ENCODE results near the gene RAC2. TPM values are rescaled to one million over a fixed set of nuclear protein-coding genes. Genes with fewer than 3 reads are reported as not detected.

The RAC2 gene
- total RNA-seq, 4 donors from 2014 or later: 2.6 to 8.6 (median 6.7) TPM

- DNase-seq (ENCODE audit: low spot score in 2 of 2): no peak
- WGBS, 2 donors: 86 to 94% methylated on average over 37 of the region's 37 CpGs
- H3K4me3 ChIP-seq (ENCODE audit: low read depth, poor library complexity, severe bottlenecking): no peak overlapping the region
- intact Hi-C loops (cut with DNase I; ENCODE audit: low total_unique reads): no loop called here
- TF ChIP-seq CTCF (IDR thresholded peaks at IDR 0.05) (no peak), POLR2A (IDR thresholded peaks at IDR 0.05) (no peak)
Observed at GRCh38 chr22:37182101-37182948, 61.7 kb downstream of the RAC2 start.

GRCh38 chr22:37181681-37182080 is 62.4 kb downstream of the RAC2 start:
- DNase-seq (ENCODE audit: low spot score in 2 of 2): no peak
- no peak for TF ChIP-seq CTCF (IDR thresholded peaks at IDR 0.05)
- TF ChIP-seq POLR2A (IDR thresholded peaks at IDR 0.05): no peak
- intact Hi-C loops (cut with DNase I; ENCODE audit: low total_unique reads): no loop called here
- H3K4me3 ChIP-seq (ENCODE audit: low read depth, poor library complexity, severe bottlenecking): no peak overlapping the region
- WGBS, 2 donors: 70 to 77% methylated on average over 4 of the region's 4 CpGs

- intact Hi-C loops (cut with DNase I; ENCODE audit: low total_unique reads): no loop called here
- TF ChIP-seq POLR2A (IDR thresholded peaks at IDR 0.05) (no peak), CTCF (IDR thresholded peaks at IDR 0.05) (no peak)
- H3K4me3 ChIP-seq (ENCODE audit: low read depth, poor library complexity, severe bottlenecking): no peak overlapping the region
- no peak for DNase-seq (ENCODE audit: low spot score in 2 of 2)
- 90 to 92% methylated on average over 14 to 15 of the region's 15 CpGs for WGBS, 2 donors
Observed at GRCh38 chr22:37180531-37181231, 63.4 kb downstream of the RAC2 start.

GRCh38 chr22:37179622-37180420 is 64.2 kb downstream of the RAC2 start:
- no peak for DNase-seq (ENCODE audit: low spot score in 2 of 2)
- intact Hi-C loops (cut with DNase I; ENCODE audit: low total_unique reads): no loop called here
- H3K4me3 ChIP-seq (ENCODE audit: low read depth, poor library complexity, severe bottlenecking): no peak overlapping the region
- WGBS, 2 donors: 88 to 91% methylated on average over 29 to 31 of the region's 31 CpGs
- no peak for TF ChIP-seq POLR2A (IDR thresholded peaks at IDR 0.05)
- TF ChIP-seq CTCF (IDR thresholded peaks at IDR 0.05): no peak

- peak in 1 of 2 donors; percentile 80 for DNase-seq (ENCODE audit: low spot score in 2 of 2)
- TF ChIP-seq POLR2A (IDR thresholded peaks at IDR 0.05) (no peak), CTCF (IDR thresholded peaks at IDR 0.05) (no peak)
- intact Hi-C loops (cut with DNase I; ENCODE audit: low total_unique reads): no loop called here
- WGBS, 2 donors: 77 to 78% methylated on average over 10 of the region's 10 CpGs
- no peak overlapping the region for H3K4me3 ChIP-seq (ENCODE audit: low read depth, poor library complexity, severe bottlenecking)
Observed at GRCh38 chr22:37179126-37179470, 65.0 kb downstream of the RAC2 start.
